Caco-2 (cell line): ENCODE results near the gene DLK1. TPM values are rescaled to one million over a fixed set of nuclear protein-coding genes. Genes with fewer than 3 reads are reported as not detected.

Experiments
- BruUV-seq: library from RNA; stranded (reverse); fragments of 400-500 nt; replicated peaks from 2 replicates; lab custom pipeline; 2021; lab: Mats Ljungman, UMichigan
- CTCF ChIA-PET: fragments of 300-600 bp; sonication (Branson Sonifier 250); formaldehyde crosslinking; loops from one replicate; lab custom pipeline; 2022; ENCODE audit warnings: antibody characterized with exemption; lab: Charles Lee
- POLR2A ChIA-PET: fragments of 300-600 bp; sonication (Branson Sonifier 250); formaldehyde crosslinking; loops from one replicate; lab custom pipeline; 2022; ENCODE audit warnings: antibody characterized with exemption; lab: Charles Lee
- DNase-seq, 2 experiments: peaks; one replicate each; pipeline versions ENCODE4 v3.0.0 to v3.0.0-alpha.2; 2020 to 2022
- H3K27me3 ChIP-seq: replicated peaks from 2 replicates; pipeline ENCODE4 v1.6.0; 2011; ENCODE audit warnings: low read length; ENCODE audit not compliant: control insufficient read depth, insufficient read depth
- H3K36me3 ChIP-seq: 2 replicates; pipeline ENCODE4 v1.5.1; 2011; ENCODE audit warnings: low read length; ENCODE audit not compliant: control insufficient read depth, insufficient read depth
- H3K4me1 ChIP-seq: fragments of 250-450 bp; sonication (Bioruptor Pico); 2 replicates; pipeline ENCODE4 v1.5.1; 2020; ENCODE audit warnings: mild to moderate bottlenecking
- H3K4me3 ChIP-seq: 2 replicates; pipeline ENCODE4 v1.5.1; 2011; ENCODE audit warnings: low read depth, mild to moderate bottlenecking, control low read depth, low read length
- H3K9me3 ChIP-seq: fragments of 250-450 bp; sonication (Bioruptor Pico); 2 replicates; pipeline ENCODE4 v1.5.1; 2020; ENCODE audit warnings: mild to moderate bottlenecking, moderate library complexity
- H3K27ac Mint-ChIP-seq: one replicate; pipeline ENCODE4 v1.8.0; 2022; ENCODE audit warnings: mixed read lengths; ENCODE audit not compliant: unreplicated experiment
- H3K27me3 Mint-ChIP-seq: one replicate; pipeline ENCODE4 v1.8.0; 2022; ENCODE audit warnings: mixed read lengths; ENCODE audit not compliant: insufficient read depth, unreplicated experiment
- H3K36me3 Mint-ChIP-seq: one replicate; pipeline ENCODE4 v1.8.0; 2022; ENCODE audit warnings: mild to moderate bottlenecking, mixed read lengths; ENCODE audit not compliant: insufficient read depth, unreplicated experiment
- H3K4me1 Mint-ChIP-seq: one replicate; pipeline ENCODE4 v1.8.0; 2022; ENCODE audit warnings: low read depth, mixed read lengths; ENCODE audit not compliant: unreplicated experiment
- H3K4me3 Mint-ChIP-seq: one replicate; pipeline ENCODE4 v1.8.0; 2022; ENCODE audit warnings: mild to moderate bottlenecking, moderate library complexity, mixed read lengths; ENCODE audit not compliant: unreplicated experiment
- H3K9me3 Mint-ChIP-seq: one replicate; pipeline ENCODE4 v1.8.0; 2022; ENCODE audit warnings: mixed read lengths; ENCODE audit not compliant: unreplicated experiment
- intact Hi-C: fragments of 100-400 bp; cut with micrococcal nuclease; formaldehyde crosslinking; loops from one replicate; pipeline ENCODE4 v1.10.0; 2022; ENCODE audit not compliant: unreplicated experiment
- total RNA-seq: library from RNA; stranded (reverse); gene quantifications from 2 replicates; pipeline ENCODE4 v1.2.3, GENCODE V29; 2022
- TF ChIP-seq, protein P1 (sequence below), 2 experiments: fragments of 200-600 bp in 1 of 2; IDR thresholded peaks; 1 replicate in 1 of 2; 2 replicates in 1 of 2; pipeline versions ENCODE4 v1.5.1 to v1.8.0; 2011 to 2022; ENCODE audit warnings: antibody characterized with exemption in 1 of 2, control low read depth in 1 of 2, inconsistent platforms in 1 of 2, low read depth in 1 of 2, low read length in 1 of 2, mild to moderate bottlenecking in 1 of 2, moderate library complexity in 1 of 2; ENCODE audit not compliant: insufficient read depth in 1 of 2, severe bottlenecking in 1 of 2, unreplicated experiment in 1 of 2

The DLK1 gene
- total RNA-seq, 1 experiment from 2014 or later: not detected

DNA sequence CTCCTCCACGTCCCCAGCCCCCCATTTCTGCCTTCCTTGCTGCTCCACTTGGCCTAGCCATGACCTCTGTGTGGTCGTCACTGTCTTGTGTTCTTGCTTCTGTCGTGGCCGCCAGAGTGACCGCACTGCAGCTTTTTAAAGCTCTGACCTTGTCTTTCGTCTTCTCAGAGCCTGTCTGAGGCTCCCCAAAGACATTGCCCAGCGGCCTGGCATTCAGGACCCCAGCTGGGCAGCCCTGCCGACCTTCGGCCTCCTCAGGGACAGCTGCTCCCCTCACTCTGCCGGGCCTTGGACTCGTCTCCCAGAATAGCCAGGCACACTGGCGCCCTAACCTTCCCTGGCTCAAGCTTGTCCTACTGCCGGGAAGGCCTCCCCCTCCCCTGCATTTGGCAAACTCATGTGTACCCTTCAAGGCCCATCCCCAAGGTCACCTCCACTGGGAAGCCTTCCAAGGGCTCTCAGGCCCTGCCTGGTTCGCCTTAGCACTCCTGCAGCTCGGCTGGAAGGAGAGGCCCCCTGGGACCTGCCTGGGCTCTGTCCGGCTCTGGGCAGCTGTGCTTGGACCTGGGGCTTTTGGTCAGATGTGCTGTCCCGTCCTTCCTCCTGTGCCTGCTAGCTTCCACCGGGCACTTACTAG, 15.7 kb upstream of the DLK1 start:
- Histone ChIP-seq H3K4me1 (peaks cover 4% of the 10 kb centered on the region), H3K36me3 (no peaks in the 10 kb centered on the region), H3K4me3 (no peak overlapping the region), H3K9me3 (no peaks in the 10 kb centered on the region), H3K27me3 (no peaks in the 10 kb centered on the region)
- POLR2A ChIA-PET: no interaction called here
- TF ChIP-seq, protein P1, sequence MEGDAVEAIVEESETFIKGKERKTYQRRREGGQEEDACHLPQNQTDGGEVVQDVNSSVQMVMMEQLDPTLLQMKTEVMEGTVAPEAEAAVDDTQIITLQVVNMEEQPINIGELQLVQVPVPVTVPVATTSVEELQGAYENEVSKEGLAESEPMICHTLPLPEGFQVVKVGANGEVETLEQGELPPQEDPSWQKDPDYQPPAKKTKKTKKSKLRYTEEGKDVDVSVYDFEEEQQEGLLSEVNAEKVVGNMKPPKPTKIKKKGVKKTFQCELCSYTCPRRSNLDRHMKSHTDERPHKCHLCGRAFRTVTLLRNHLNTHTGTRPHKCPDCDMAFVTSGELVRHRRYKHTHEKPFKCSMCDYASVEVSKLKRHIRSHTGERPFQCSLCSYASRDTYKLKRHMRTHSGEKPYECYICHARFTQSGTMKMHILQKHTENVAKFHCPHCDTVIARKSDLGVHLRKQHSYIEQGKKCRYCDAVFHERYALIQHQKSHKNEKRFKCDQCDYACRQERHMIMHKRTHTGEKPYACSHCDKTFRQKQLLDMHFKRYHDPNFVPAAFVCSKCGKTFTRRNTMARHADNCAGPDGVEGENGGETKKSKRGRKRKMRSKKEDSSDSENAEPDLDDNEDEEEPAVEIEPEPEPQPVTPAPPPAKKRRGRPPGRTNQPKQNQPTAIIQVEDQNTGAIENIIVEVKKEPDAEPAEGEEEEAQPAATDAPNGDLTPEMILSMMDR (IDR thresholded peaks at IDR 0.05; ENCODE audit: insufficient read depth in 1 of 2, low read depth in 1 of 2, low read length in 1 of 2, severe bottlenecking in 1 of 2, unreplicated experiment in 1 of 2): no peak
- intact Hi-C loops: no loop called here
- H3K4me3 Mint-ChIP-seq: no peak overlapping the region
- CTCF ChIA-PET: interaction anchor here (0.6 kb wide), 1 partner anchor 119 kb away, joined by 3 read pairs; no protein-coding TSS in a partner anchor
- H3K27me3 Mint-ChIP-seq: peaks cover 6% of the 10 kb centered on the region
- H3K27ac Mint-ChIP-seq: no peak overlapping the region
- peaks cover 6% of the 10 kb centered on the region for H3K4me1 Mint-ChIP-seq
- no peak for DNase-seq
- H3K9me3 Mint-ChIP-seq: peaks cover 11% of the 10 kb centered on the region
- BruUV-seq: no TSS peak
- H3K36me3 Mint-ChIP-seq: no peaks in the 10 kb centered on the region

DNA sequence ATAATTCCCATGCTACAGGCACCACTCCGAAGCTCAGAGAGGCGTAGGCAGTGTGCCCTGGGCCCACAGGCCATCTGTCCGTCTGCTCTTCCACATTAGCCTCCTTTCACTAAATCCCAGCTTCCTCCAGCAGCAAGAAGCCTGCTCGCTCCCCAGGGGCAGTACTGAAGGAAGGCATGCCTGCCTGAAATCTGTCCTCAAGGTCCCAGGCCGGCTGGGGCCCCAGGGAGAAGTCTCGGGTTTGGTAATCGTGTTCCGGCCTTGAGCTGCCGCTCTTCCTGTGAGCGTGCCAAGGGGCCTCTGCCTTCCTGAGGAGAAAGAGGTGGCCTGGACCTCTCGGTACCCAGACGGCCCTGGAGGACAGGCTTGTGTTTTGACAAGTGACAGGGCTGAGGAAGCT, 15.2 kb upstream of the DLK1 start:
- H3K36me3 Mint-ChIP-seq: no peaks in the 10 kb centered on the region
- no peak overlapping the region for H3K27ac Mint-ChIP-seq
- no peak overlapping the region for H3K4me3 Mint-ChIP-seq
- peaks cover 11% of the 10 kb centered on the region for H3K4me1 Mint-ChIP-seq
- Histone ChIP-seq H3K4me3 (no peak overlapping the region), H3K4me1 (peaks cover 9% of the 10 kb centered on the region), H3K27me3 (no peaks in the 10 kb centered on the region), H3K36me3 (no peaks in the 10 kb centered on the region), H3K9me3 (no peaks in the 10 kb centered on the region)
- H3K9me3 Mint-ChIP-seq: peaks cover 11% of the 10 kb centered on the region
- TF ChIP-seq, protein P1 (IDR thresholded peaks at IDR 0.05; ENCODE audit: insufficient read depth in 1 of 2, low read depth in 1 of 2, low read length in 1 of 2, severe bottlenecking in 1 of 2, unreplicated experiment in 1 of 2): no peak
- intact Hi-C loops: no loop called here
- ChIA-PET POLR2A (no interaction called here), CTCF (no interaction called here)
- no TSS peak for BruUV-seq
- DNase-seq: no peak
- H3K27me3 Mint-ChIP-seq: peaks cover 5% of the 10 kb centered on the region

DNA sequence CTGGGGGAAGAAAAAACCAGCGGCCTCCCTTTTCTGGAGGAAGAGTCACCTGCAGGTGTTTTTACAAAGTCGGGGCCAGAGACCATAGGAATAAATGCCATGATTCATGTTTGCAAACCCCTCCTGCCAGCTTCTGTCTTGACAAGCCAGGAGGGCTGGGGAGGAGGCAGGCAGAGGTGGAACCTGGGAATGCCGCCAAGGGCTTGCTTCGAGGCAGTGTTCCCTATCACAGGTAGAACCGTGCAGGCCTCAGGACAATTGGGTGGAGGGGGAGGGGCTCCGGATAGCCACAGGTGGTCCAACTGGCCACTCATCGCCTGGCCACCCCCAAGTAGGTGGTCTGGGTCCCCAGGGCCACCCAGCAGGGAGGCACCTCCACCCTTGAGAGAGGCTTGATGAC, 14.2 kb upstream of the DLK1 start:
- intact Hi-C loops: no loop called here
- Mint-ChIP-seq H3K27ac (no peak overlapping the region), H3K36me3 (no peaks in the 10 kb centered on the region), H3K4me3 (no peak overlapping the region), H3K9me3 (peaks cover under 1% of the 10 kb centered on the region), H3K4me1 (peaks cover 12% of the 10 kb centered on the region), H3K27me3 (no peaks in the 10 kb centered on the region)
- ChIA-PET POLR2A (no interaction called here), CTCF (no interaction called here)
- Histone ChIP-seq H3K4me1 (peaks cover 14% of the 10 kb centered on the region), H3K27me3 (no peaks in the 10 kb centered on the region), H3K9me3 (no peaks in the 10 kb centered on the region), H3K36me3 (no peaks in the 10 kb centered on the region), H3K4me3 (no peak overlapping the region)
- TF ChIP-seq, protein P1 (IDR thresholded peaks at IDR 0.05; ENCODE audit: insufficient read depth in 1 of 2, low read depth in 1 of 2, low read length in 1 of 2, severe bottlenecking in 1 of 2, unreplicated experiment in 1 of 2): no peak
- no TSS peak for BruUV-seq
- DNase-seq: no peak
